ENCODE measurements around the gene HPS3. TPM values are rescaled to one million over a fixed set of nuclear protein-coding genes. Genes with fewer than 3 reads are reported as not detected.
"Not testable (repeated sequence)": the region's sequence is repeated elsewhere in the genome, so short reads cannot be mapped to it uniquely, and the experiment has no call there.

HPS3 gene
- 10 to 100 TPM; 14.5 to 16.3 TPM for total RNA-seq
- long read RNA-seq, donor 1, full-length matches to known transcripts: 6 of 8 reads
- long read RNA-seq, donor 1, partial matches to known transcripts: 1 of 8 reads
- long read RNA-seq, donor 1, other reads (novel, unspliced or antisense): 1 of 8 reads
- long read RNA-seq, donor 2, full-length matches to known transcripts: 3 of 7 reads
- long read RNA-seq, donor 2, partial matches to known transcripts: 2 of 7 reads
- long read RNA-seq, donor 2, other reads (novel, unspliced or antisense): 2 of 7 reads

- intact Hi-C loops (cut with DNase I): loop anchor here (10.0 kb wide), 2 partner anchors 145 to 175 kb away; no protein-coding TSS in a partner anchor
- peak; percentile 98 for DNase-seq (ENCODE audit: low spot score)
Measured at GRCh38 chr3:149129326-149130205, at the start of gene HPS3. Gene HPS3, plus strand, starts transcription at chr3:149129638. Its CDS starts 86 bp downstream, at chr3:149129724.

- intact Hi-C loops (cut with DNase I): no loop called here
- no peak for DNase-seq (ENCODE audit: low spot score)
Measured at GRCh38 chr3:149080011-149080698, 49.3 kb upstream of the HPS3 start.

GRCh38 chr3:149080699-149081091, 48.7 kb upstream of the HPS3 start:
- intact Hi-C loops (cut with DNase I): no loop called here
- no peak for DNase-seq (ENCODE audit: low spot score)

- no peak for DNase-seq (ENCODE audit: low spot score)
- intact Hi-C loops (cut with DNase I): no loop called here
Measured at GRCh38 chr3:149081772-149082171, 47.7 kb upstream of the HPS3 start.

GRCh38 chr3:149085828-149086231, 43.6 kb upstream of the HPS3 start:
- DNase-seq (ENCODE audit: low spot score): no peak
- intact Hi-C loops (cut with DNase I): no loop called here

- DNase-seq (ENCODE audit: low spot score): peak; percentile 97
- intact Hi-C loops (cut with DNase I): no loop called here
Measured at GRCh38 chr3:149086232-149086988, 43.0 kb upstream of the HPS3 start, which contains the start of gene HLTF. Gene HLTF, minus strand, starts transcription at chr3:149086533. Its CDS starts 197 bp downstream, at chr3:149086336.

- intact Hi-C loops (cut with DNase I): no loop called here
- DNase-seq (ENCODE audit: low spot score): no peak
Measured at GRCh38 chr3:149087208-149087607, 42.2 kb upstream of the HPS3 start.

- intact Hi-C loops (cut with DNase I): no loop called here
Measured at GRCh38 chr3:149089395-149089794, 40.0 kb upstream of the HPS3 start.

GRCh38 chr3:149090461-149090860, 39.0 kb upstream of the HPS3 start:
- intact Hi-C loops (cut with DNase I): no loop called here
- DNase-seq (ENCODE audit: low spot score): no peak

More at GRCh38 chr3:149089395-149089794, 40.0 kb upstream of the HPS3 start:
- DNase-seq (ENCODE audit: low spot score): no peak

GRCh38 chr3:149090907-149091306, 38.5 kb upstream of the HPS3 start:
- intact Hi-C loops (cut with DNase I): no loop called here
- DNase-seq (ENCODE audit: low spot score): no peak

- intact Hi-C loops (cut with DNase I): no loop called here
- DNase-seq (ENCODE audit: low spot score): no peak
Measured at GRCh38 chr3:149091983-149092382, 37.5 kb upstream of the HPS3 start.

- no peak for DNase-seq (ENCODE audit: low spot score)
- intact Hi-C loops (cut with DNase I): no loop called here
Measured at GRCh38 chr3:149095487-149095886, 34.0 kb upstream of the HPS3 start.

GRCh38 chr3:149097987-149098386, 31.5 kb upstream of the HPS3 start:
- DNase-seq (ENCODE audit: low spot score); intact Hi-C loops (cut with DNase I): not testable (repeated sequence)

GRCh38 chr3:149101154-149101553, 28.3 kb upstream of the HPS3 start:
- DNase-seq (ENCODE audit: low spot score): no peak
- intact Hi-C loops (cut with DNase I): no loop called here

GRCh38 chr3:149101641-149102040, 27.8 kb upstream of the HPS3 start:
- DNase-seq (ENCODE audit: low spot score): no peak
- intact Hi-C loops (cut with DNase I): no loop called here

GRCh38 chr3:149104484-149104883, 25.0 kb upstream of the HPS3 start:
- no peak for DNase-seq (ENCODE audit: low spot score)
- intact Hi-C loops (cut with DNase I): no loop called here

- intact Hi-C loops (cut with DNase I): loop anchor here in 1 of 2 donors (10.0 kb wide), 1 partner anchor 380 kb away; no protein-coding TSS in a partner anchor
- no peak for DNase-seq (ENCODE audit: low spot score)
Measured at GRCh38 chr3:149114458-149114857, 15.0 kb upstream of the HPS3 start.

- intact Hi-C loops (cut with DNase I): loop anchor here in 1 of 2 donors (5.0 to 10.0 kb wide), 2 partner anchors 157 to 380 kb away; no protein-coding TSS in a partner anchor
- DNase-seq (ENCODE audit: low spot score): no peak
Measured at GRCh38 chr3:149115114-149115513, 14.3 kb upstream of the HPS3 start.

GRCh38 chr3:149118724-149119123, 10.7 kb upstream of the HPS3 start:
- intact Hi-C loops (cut with DNase I): loop anchor here in 1 of 2 donors (5.0 to 10.0 kb wide), 2 partner anchors 154 to 376 kb away; no protein-coding TSS in a partner anchor
- no peak for DNase-seq (ENCODE audit: low spot score)
